CD8-positive, alpha-beta memory T cell (primary cell): ENCODE measurements around the gene TJP2. TPM values are rescaled to one million over a fixed set of nuclear protein-coding genes. Genes with fewer than 3 reads are reported as not detected.
"Not testable (repeated sequence)": the region's sequence is repeated elsewhere in the genome, so short reads cannot be mapped to it uniquely, and the experiment has no call there.

Experiments
- CTCF ChIA-PET: fragments of 350-600 bp; sonication (Branson Sonifier 250); formaldehyde crosslinking; loops from one replicate; lab custom pipeline; 2021; ENCODE audit warnings: antibody characterized with exemption; lab: Charles Lee
- POLR2A ChIA-PET: fragments of 350-600 bp; sonication (Branson Sonifier 250); formaldehyde crosslinking; loops from one replicate; lab custom pipeline; 2021; ENCODE audit warnings: antibody characterized with exemption; lab: Charles Lee
- DNase-seq, 5 donors: peaks; one replicate each; pipeline versions ENCODE4 v3.0.0 to v3.0.0-alpha.2; 2020 to 2022; ENCODE audit warnings: mixed read lengths in 1 of 5
- H3K27ac ChIP-seq: one replicate; pipeline ENCODE4 v1.7.0; 2013; ENCODE audit warnings: low read depth, mild to moderate bottlenecking, low read length, moderate library complexity
- H3K27me3 ChIP-seq: 2 replicates; pipeline ENCODE4 v1.7.0; 2013; ENCODE audit warnings: low read length, mild to moderate bottlenecking; ENCODE audit not compliant: insufficient read depth, poor library complexity, severe bottlenecking
- H3K36me3 ChIP-seq: 2 replicates; pipeline ENCODE4 v1.7.0; 2013; ENCODE audit warnings: mild to moderate bottlenecking, low read length, moderate library complexity; ENCODE audit not compliant: insufficient read depth
- H3K4me1 ChIP-seq: 2 replicates; pipeline ENCODE4 v1.7.0; 2013; ENCODE audit warnings: mild to moderate bottlenecking, low read length, moderate library complexity; ENCODE audit not compliant: insufficient read depth
- H3K4me3 ChIP-seq: 2 replicates; pipeline ENCODE4 v1.7.0; 2013; ENCODE audit warnings: mild to moderate bottlenecking, low read length
- H3K9me3 ChIP-seq: 2 replicates; pipeline ENCODE4 v1.7.0; 2013; ENCODE audit warnings: mild to moderate bottlenecking, low read length
- H3K27ac Mint-ChIP-seq, 8 donors: one replicate each; pipeline ENCODE4 v1.8.0; 2020 to 2021; ENCODE audit warnings: mixed read lengths in 8 of 8, mild to moderate bottlenecking in 6 of 8, inconsistent platforms in 3 of 8, moderate library complexity in 3 of 8
- H3K27me3 Mint-ChIP-seq, 2 donors: one replicate each; pipeline ENCODE4 v1.8.0; 2020 to 2021; ENCODE audit warnings: mixed read lengths in 2 of 2, mild to moderate bottlenecking in 1 of 2, moderate library complexity in 1 of 2
- H3K36me3 Mint-ChIP-seq, 3 donors: one replicate each; pipeline ENCODE4 v1.8.0; 2020 to 2021; ENCODE audit warnings: mixed read lengths in 3 of 3, inconsistent platforms in 1 of 3, mild to moderate bottlenecking in 1 of 3
- H3K4me1 Mint-ChIP-seq, 3 donors: one replicate each; pipeline ENCODE4 v1.8.0; 2020 to 2021; ENCODE audit warnings: mixed read lengths in 3 of 3, inconsistent platforms in 1 of 3, mild to moderate bottlenecking in 1 of 3
- H3K4me3 Mint-ChIP-seq, 7 donors: one replicate each; pipeline ENCODE4 v1.8.0; 2020 to 2021; ENCODE audit warnings: mixed read lengths in 7 of 7, mild to moderate bottlenecking in 6 of 7, moderate library complexity in 4 of 7, inconsistent platforms in 2 of 7
- H3K9me3 Mint-ChIP-seq, 5 donors: one replicate each; pipeline ENCODE4 v1.8.0; 2020 to 2022; ENCODE audit warnings: mixed read lengths in 5 of 5, mild to moderate bottlenecking in 3 of 5, moderate library complexity in 2 of 5, inconsistent platforms in 1 of 5
- polyA plus RNA-seq: library from polyadenylated mRNA; unstranded; fragments of 300-500 nt; fragmentation: Illumina TruSeq; gene quantifications from one replicate; pipeline ENCODE4 v1.2.3, GENCODE V29; 2021
- total RNA-seq, 2 experiments: library from RNA; stranded (reverse); gene quantifications; one replicate each; pipeline ENCODE4 v1.2.3, GENCODE V29; 2021

The TJP2 gene
- total and polyA plus RNA-seq, 3 experiments from 2014 or later, result 2.1 to 20.8 (median 19.7) TPM

DNA sequence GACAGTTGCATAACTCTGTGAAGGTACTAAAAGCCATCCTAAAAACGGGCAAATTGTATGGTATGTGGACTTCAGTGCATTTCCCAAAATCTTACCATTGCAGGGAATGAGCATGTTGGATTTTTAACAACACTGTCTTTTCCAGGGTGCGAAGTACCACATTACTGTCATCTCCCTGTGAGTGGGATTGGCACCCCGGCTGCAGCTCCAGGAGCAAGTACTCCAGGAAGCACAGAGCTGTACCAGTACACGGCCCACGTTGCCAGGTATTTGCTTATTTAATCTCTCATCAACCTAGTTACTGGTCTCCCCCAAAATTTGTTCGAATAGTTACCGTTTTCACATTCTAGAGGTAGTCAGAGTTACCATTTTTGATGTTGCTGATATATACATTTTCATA is 22.6 kb upstream of the TJP2 start:
- H3K4me1 Mint-ChIP-seq, result no peaks in the 10 kb centered on the region
- peaks cover 0 to 4% (median 4%) of the 10 kb centered on the region in 3 donors for H3K36me3 Mint-ChIP-seq
- no peak overlapping the region for H3K4me3 Mint-ChIP-seq
- no peak overlapping the region for H3K4me3 ChIP-seq
- ChIA-PET POLR2A (no interaction called here), CTCF (no interaction called here)
- H3K27me3 Mint-ChIP-seq, result peaks cover 0 to 3% of the 10 kb centered on the region in 2 donors
- DNase-seq, result no peak
- no peak overlapping the region for H3K27ac Mint-ChIP-seq
- H3K9me3 ChIP-seq, result no peaks in the 10 kb centered on the region
- no peaks in the 10 kb centered on the region for H3K27me3 ChIP-seq
- no peaks in the 10 kb centered on the region for H3K4me1 ChIP-seq
- no peaks in the 10 kb centered on the region for H3K9me3 Mint-ChIP-seq
- no peak overlapping the region for H3K27ac ChIP-seq
- no peaks in the 10 kb centered on the region for H3K36me3 ChIP-seq

DNA sequence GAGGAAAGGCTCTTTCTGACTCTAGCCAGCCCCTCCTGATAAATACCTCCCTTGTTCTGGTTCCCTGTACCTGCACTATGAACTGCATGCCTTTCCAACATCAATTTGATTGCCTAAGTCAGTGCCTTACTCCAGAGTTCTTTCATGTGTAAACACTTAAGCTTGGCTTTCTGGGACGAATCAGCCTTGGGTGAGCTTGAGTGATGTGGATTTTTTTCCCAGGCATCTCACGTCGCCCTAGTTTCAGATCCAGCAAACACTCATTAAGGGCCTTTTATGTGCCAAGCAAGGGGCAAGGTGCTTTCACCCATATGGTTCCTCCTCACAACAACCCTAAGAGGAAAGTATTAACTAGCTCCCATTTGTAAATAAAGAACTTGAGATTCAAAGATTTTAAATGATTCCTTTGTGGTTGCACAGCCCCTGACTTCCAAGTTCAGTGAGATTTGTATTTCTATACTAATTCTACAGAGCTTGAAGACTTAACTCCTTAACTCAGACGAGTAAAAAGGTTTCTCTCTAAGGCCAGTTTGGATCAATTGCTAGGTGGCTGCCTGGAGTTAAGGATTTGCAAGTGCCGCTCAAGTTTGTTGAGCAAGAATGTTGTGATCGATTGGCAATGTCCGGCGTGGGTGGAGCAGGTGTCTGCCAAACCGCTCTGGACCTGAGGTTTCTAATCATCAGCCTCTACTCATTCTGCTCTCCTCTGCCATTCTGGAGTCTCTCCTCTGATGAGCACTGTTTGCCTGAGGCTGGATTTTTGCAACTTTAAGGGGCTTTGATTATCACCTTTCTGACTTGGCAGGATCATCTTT is 20.2 kb upstream of the TJP2 start:
- no peaks in the 10 kb centered on the region for H3K36me3 ChIP-seq
- H3K27ac ChIP-seq, result no peak overlapping the region
- no peak overlapping the region for H3K4me3 ChIP-seq
- H3K9me3 ChIP-seq, result no peaks in the 10 kb centered on the region
- no peaks in the 10 kb centered on the region for H3K27me3 ChIP-seq
- Mint-ChIP-seq H3K4me1 (no peaks in the 10 kb centered on the region), H3K9me3 (no peaks in the 10 kb centered on the region), H3K4me3 (no peak overlapping the region), H3K27me3 (no peaks in the 10 kb centered on the region), H3K27ac (no peak overlapping the region), H3K36me3 (peaks cover 0 to 4% (median 4%) of the 10 kb centered on the region in 3 donors)
- POLR2A ChIA-PET, result no interaction called here
- CTCF ChIA-PET, result no interaction called here
- DNase-seq, result no peak
- H3K4me1 ChIP-seq, result no peaks in the 10 kb centered on the region

GRCh38 chr9:69155341-69156030 is 18.6 kb upstream of the TJP2 start:
- Histone ChIP-seq H3K36me3 (no peaks in the 10 kb centered on the region), H3K27me3 (no peaks in the 10 kb centered on the region), H3K4me3 (no peak overlapping the region), H3K4me1 (no peaks in the 10 kb centered on the region), H3K27ac (no peak overlapping the region), H3K9me3 (no peaks in the 10 kb centered on the region)
- H3K27me3 Mint-ChIP-seq, result no peaks in the 10 kb centered on the region
- H3K9me3 Mint-ChIP-seq, result no peaks in the 10 kb centered on the region
- ChIA-PET POLR2A (no interaction called here), CTCF (no interaction called here)
- no peaks in the 10 kb centered on the region for H3K4me1 Mint-ChIP-seq
- DNase-seq, result no peak
- peaks cover 0 to 4% (median 4%) of the 10 kb centered on the region in 3 donors for H3K36me3 Mint-ChIP-seq
- no peak overlapping the region for H3K4me3 Mint-ChIP-seq
- H3K27ac Mint-ChIP-seq, result peak overlapping the region in 1 of 8 donors; percentile 66

GRCh38 chr9:69157751-69158466 is 16.2 kb upstream of the TJP2 start:
- H3K27me3 Mint-ChIP-seq, result no peaks in the 10 kb centered on the region
- ChIA-PET CTCF (no interaction called here), POLR2A (no interaction called here)
- H3K4me3 Mint-ChIP-seq, result no peak overlapping the region
- Histone ChIP-seq H3K4me3 (no peak overlapping the region), H3K36me3 (no peaks in the 10 kb centered on the region), H3K27me3 (no peaks in the 10 kb centered on the region), H3K4me1 (no peaks in the 10 kb centered on the region), H3K9me3 (no peaks in the 10 kb centered on the region), H3K27ac (no peak overlapping the region)
- peaks cover 0 to 2% (median 0%) of the 10 kb centered on the region in 5 donors for H3K9me3 Mint-ChIP-seq
- H3K36me3 Mint-ChIP-seq, result peaks cover 0 to 4% (median 4%) of the 10 kb centered on the region in 3 donors
- DNase-seq, result no peak
- no peak overlapping the region for H3K27ac Mint-ChIP-seq
- H3K4me1 Mint-ChIP-seq, result no peaks in the 10 kb centered on the region

DNA sequence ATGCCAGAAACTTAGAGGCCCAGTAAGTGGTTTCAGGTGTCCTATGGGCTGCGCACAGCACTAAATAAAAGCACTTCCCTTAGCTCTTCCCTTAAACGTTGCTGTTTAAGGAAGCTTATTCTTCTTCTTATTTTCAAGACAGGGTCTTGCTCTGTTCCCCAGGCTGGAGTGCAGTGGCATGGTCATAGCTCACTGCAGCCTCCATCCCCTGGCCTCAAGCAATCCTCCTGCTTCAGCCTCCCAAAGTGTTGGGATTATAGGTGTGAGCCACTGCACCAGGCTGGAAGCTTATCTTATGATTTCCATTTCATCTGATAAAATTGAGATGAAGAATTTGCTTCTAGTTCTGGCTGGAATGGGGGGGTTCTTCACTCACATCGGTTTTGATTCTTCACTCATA is 15.6 kb upstream of the TJP2 start:
- H3K27ac ChIP-seq, result no peak overlapping the region
- no peaks in the 10 kb centered on the region for H3K4me1 Mint-ChIP-seq
- no peaks in the 10 kb centered on the region for H3K36me3 ChIP-seq
- H3K27me3 ChIP-seq, result no peaks in the 10 kb centered on the region
- peaks cover 0 to 2% (median 0%) of the 10 kb centered on the region in 5 donors for H3K9me3 Mint-ChIP-seq
- ChIA-PET POLR2A (no interaction called here), CTCF (no interaction called here)
- H3K4me3 Mint-ChIP-seq, result no peak overlapping the region
- no peak overlapping the region for H3K4me3 ChIP-seq
- H3K27me3 Mint-ChIP-seq, result no peaks in the 10 kb centered on the region
- no peak for DNase-seq
- no peaks in the 10 kb centered on the region for H3K9me3 ChIP-seq
- H3K36me3 Mint-ChIP-seq, result peaks cover 0 to 4% (median 4%) of the 10 kb centered on the region in 3 donors
- H3K27ac Mint-ChIP-seq, result no peak overlapping the region
- no peaks in the 10 kb centered on the region for H3K4me1 ChIP-seq

- POLR2A ChIA-PET, H3K9me3 Mint-ChIP-seq, H3K27ac ChIP-seq, H3K27ac Mint-ChIP-seq, H3K36me3 Mint-ChIP-seq, H3K36me3 ChIP-seq, H3K4me3 Mint-ChIP-seq, H3K4me1 ChIP-seq, H3K27me3 ChIP-seq, DNase-seq, H3K4me3 ChIP-seq, H3K27me3 Mint-ChIP-seq, H3K9me3 ChIP-seq, CTCF ChIA-PET: not testable (repeated sequence)
- H3K4me1 Mint-ChIP-seq, result peaks cover 8 to 16% (median 15%) of the 10 kb centered on the region in 3 donors
Measured at GRCh38 chr9:69164573-69164972, 9.5 kb upstream of the TJP2 start.

DNA sequence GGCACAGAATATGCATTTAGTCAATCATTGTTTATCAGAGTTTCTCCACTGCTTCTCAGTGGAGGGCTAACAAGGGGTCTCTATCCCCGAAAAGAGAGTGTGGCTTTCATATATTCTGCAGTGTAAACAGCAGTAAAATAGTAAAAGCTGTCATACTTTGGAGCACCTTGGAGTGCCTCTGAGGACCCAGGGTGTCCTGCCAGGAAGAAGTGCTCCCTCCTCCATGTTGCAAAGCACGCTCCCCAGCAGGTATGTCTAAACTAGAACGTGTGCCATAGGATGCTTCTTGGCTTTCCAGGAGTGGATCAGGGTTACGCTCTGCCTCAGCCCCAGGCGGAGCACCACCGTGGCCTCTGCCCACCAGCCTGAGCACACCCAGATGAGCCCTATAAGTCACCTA is 8.5 kb upstream of the TJP2 start:
- peaks cover 6% of the 10 kb centered on the region for H3K4me1 ChIP-seq
- CTCF ChIA-PET, result no interaction called here
- H3K27me3 Mint-ChIP-seq, result peaks cover under 1 to 4% of the 10 kb centered on the region in 2 donors
- POLR2A ChIA-PET, result no interaction called here
- H3K36me3 ChIP-seq, result no peaks in the 10 kb centered on the region
- peaks cover 0 to 2% (median 0%) of the 10 kb centered on the region in 5 donors for H3K9me3 Mint-ChIP-seq
- H3K4me1 Mint-ChIP-seq, result peaks cover 8 to 18% (median 16%) of the 10 kb centered on the region in 3 donors
- H3K27me3 ChIP-seq, result no peaks in the 10 kb centered on the region
- no peak overlapping the region for H3K4me3 ChIP-seq
- DNase-seq, result no peak
- H3K27ac ChIP-seq, result no peak overlapping the region
- no peaks in the 10 kb centered on the region for H3K9me3 ChIP-seq
- no peak overlapping the region for H3K27ac Mint-ChIP-seq
- H3K36me3 Mint-ChIP-seq, result no peaks in the 10 kb centered on the region
- no peak overlapping the region for H3K4me3 Mint-ChIP-seq
